GM12874 (cell line): ENCODE measurements around the gene MAGI2.

Experiments used
- TF ChIP-seq, protein P1 (sequence below): IDR thresholded peaks from 2 replicates; pipeline ENCODE4 v1.5.1; 2011; ENCODE audit warnings: low read depth, mild to moderate bottlenecking, control low read depth, low read length, moderate library complexity; ENCODE audit not compliant: insufficient read depth

MAGI2 gene

DNA sequence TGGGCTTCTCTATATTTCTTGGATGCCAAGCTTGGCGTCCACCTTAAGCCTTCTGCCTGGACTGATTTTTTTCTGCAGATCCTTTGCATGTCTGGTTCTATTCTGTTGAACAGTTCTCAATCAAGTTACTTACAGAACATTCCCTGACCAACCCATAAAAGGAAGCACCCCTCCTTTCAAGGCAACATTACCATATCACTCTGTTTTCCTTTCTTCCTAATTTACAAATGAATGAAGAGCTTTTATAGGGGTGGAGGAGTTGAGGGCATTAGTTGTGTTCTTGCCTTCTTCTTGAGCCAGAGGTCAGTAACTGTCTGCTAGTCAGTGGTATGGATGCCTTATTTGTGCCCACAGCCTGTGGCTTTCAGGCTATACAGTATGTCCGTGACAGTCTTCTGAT lies 1293.9 kb downstream of the MAGI2 start:
- TF ChIP-seq, protein P1, sequence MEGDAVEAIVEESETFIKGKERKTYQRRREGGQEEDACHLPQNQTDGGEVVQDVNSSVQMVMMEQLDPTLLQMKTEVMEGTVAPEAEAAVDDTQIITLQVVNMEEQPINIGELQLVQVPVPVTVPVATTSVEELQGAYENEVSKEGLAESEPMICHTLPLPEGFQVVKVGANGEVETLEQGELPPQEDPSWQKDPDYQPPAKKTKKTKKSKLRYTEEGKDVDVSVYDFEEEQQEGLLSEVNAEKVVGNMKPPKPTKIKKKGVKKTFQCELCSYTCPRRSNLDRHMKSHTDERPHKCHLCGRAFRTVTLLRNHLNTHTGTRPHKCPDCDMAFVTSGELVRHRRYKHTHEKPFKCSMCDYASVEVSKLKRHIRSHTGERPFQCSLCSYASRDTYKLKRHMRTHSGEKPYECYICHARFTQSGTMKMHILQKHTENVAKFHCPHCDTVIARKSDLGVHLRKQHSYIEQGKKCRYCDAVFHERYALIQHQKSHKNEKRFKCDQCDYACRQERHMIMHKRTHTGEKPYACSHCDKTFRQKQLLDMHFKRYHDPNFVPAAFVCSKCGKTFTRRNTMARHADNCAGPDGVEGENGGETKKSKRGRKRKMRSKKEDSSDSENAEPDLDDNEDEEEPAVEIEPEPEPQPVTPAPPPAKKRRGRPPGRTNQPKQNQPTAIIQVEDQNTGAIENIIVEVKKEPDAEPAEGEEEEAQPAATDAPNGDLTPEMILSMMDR = no peak

DNA sequence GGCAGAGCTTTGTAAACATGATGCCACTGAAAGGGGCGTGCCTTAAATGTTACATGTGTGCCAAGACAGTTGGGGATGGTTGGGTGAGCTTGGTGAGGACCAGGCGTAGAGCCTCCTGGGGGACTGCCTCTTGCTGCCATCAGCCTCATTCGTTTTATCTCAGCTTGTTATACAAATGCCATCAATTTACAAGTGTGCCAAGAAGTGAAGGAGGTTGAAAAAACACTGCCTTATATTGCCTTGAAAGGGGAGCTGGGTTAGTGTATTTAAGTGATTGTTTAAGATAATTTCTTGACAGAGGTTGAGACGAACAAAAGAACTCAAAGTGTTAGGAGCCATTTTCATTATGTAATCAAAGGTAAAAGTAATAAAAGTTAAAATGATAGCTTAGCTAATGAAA lies 1300.2 kb downstream of the MAGI2 start:
- TF ChIP-seq, protein P1 = no peak

DNA sequence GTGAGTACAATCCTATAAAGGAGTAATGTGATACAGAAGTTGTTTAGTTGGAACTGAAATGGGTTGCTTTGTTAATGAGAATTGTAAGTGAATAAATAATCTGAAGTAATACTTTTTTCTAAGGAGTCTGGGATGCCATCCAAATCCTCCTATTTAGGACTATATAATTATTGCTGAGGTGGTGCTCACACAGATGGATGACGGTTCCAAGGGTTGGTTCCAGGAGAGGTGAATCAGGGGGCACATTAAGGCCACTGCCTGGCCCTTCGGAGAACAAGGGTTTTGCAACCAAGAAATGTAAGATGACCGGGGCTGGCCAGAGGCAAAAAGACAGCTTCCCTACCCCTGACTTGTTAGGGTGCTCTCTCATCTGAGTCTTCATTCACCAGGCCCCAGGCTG lies 1302.2 kb downstream of the MAGI2 start:
- TF ChIP-seq, protein P1 = no peak

DNA sequence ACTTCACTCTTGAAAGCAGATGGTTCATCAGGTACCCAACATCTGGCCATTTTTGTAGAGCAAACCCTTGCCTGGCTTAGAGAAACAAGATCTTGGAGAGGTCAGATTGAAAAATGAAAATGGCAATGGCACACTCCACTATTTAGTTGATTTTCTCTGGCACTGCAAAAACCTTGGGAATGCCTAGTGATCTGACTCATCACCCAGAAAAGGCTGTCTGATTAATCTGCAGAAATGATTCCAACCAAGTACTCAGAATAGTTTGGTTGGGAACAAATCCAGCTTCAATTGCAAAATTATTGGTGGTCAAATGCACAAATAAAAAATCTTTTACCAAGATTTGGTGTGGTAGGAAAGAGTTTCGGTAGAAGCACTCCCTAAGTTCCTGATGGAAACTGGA lies 1303.7 kb downstream of the MAGI2 start:
- TF ChIP-seq, protein P1 = no peak

DNA sequence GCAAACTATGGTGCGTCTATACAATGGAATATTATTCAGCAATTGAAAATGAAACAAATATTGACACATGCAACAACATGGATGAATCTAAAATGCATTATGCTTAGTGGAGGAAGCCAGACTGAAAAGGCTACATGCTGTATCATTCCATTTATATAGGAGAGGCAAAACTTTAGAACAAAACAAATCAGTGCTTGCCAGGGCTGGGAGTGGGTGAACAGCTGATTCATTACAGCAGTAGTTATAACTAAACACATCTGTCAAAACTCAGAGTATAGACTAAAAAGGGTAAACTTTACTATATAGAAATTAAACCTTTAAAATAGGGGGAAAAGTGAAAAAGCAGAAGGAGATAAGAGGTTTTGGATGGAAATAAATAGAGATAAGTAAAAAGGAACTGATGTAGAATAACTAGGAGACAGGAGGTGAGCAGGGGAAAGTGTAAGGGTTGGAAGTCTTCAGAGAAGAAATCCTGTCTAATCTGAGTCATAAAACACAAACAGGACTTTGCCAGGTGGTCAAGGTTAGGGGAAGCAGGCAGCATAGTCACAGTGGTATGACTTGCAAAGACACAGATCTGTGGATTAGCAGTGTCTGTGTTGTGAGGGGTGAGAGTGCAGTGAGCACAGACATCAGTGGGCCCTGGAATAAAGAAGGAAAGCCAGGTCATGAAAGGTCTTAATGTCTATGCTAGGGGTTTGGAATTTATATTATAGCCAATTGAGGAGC lies 1305.1 kb downstream of the MAGI2 start:
- TF ChIP-seq, protein P1 = no peak

DNA sequence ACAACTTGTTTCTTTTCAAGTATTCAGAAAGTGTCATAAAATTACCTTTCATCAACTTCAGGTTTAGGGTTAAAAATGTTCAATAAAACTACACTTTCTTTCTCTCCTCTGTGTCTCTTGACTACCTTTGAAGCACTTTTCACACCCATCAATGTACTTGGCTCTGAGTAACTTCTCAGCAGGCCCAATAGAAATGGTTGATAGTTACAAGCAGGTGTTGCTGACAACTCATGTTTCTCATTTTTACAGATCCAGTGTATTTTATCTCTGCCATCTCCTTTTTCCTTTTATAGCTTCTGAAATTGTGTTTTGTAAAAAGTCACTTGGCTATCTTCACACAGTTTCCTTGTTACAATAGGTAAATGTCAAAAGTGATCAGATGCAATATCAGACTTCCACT lies 1306.9 kb downstream of the MAGI2 start:
- TF ChIP-seq, protein P1 = no peak

DNA sequence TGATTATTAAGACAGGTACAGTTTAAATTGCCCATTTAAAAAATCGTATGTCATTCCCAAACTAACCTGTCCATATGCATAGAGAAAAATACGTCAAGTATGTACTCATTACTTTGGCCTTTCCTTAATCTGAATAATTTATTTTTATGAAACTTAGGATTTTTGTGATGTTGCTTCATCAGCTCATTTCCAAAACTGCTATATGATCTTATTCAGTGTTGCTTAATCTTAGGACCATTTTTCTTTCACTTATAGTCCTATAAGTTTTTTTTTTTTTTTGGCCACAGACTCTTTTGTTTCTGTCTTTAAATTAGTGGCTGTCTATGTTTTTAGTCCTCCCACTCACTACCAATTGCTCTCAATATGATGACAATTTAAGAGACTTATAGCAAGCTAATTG lies 1309.8 kb downstream of the MAGI2 start:
- TF ChIP-seq, protein P1 = no peak
